Measurements from ENCODE around the gene DOCK9. TPM values are rescaled to one million over a fixed set of nuclear protein-coding genes. Genes with fewer than 3 reads are reported as not detected.

Gene DOCK9
- total RNA-seq, 1 experiment from 2014 or later, result 30.5 TPM

DNA sequence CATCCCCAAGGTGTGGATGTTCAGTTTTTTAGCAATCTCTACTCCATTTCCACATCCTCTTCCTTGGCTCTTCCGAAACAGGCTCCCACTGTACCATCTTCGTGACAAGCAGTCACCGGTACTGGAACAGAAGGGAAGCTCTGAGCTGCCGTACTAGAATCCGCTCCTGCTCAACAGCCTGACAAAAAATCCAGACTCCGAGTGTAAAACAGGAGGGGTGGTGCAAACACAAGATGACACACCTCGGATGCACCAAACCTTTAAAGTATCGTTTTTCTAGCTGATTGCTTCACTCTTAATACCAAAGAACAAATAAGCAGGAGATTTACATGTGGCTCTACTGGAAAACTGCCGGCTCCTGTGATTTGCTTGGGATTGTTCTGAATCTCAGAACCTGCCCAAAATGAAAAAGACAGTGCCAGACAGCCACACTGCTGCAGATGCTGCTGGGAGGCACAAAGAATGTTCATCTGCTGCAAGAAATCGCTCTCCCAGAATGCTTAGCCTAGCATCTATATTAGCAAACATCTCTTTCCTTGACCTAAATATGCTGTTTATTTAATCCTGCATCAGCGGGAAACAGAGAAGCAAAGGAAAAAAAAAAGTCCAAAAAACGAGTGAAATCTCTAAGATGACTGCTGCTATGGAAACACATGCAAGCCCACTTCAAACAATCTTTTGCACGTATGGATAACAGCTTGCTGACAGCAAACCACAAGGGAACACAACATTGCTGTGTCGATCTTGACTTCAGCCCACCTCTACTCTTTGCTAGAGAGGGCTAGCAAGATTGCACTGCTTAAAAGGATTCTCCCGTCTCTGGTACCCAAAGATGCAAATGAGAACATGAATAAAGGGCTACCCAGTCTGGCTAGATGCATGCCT lies 38.0 kb upstream of the DOCK9 start:
- Histone ChIP-seq H3K27ac (ENCODE audit: low read length) (no peak overlapping the region), H3K36me3 (ENCODE audit: control insufficient read depth, insufficient read depth, low read length) (no peaks in the 10 kb centered on the region), H3K27me3 (ENCODE audit: control insufficient read depth, insufficient read depth, low read length) (no peaks in the 10 kb centered on the region), H3K4me3 (ENCODE audit: low read depth in 2 of 2, low read length in 2 of 2) (no peak overlapping the region), H3K9me3 (ENCODE audit: control insufficient read depth, insufficient read depth, low read depth, low read length) (no peaks in the 10 kb centered on the region), H3K4me1 (ENCODE audit: control insufficient read depth, insufficient read depth, low read length) (no peaks in the 10 kb centered on the region)
- DNase-seq (ENCODE audit: low read depth, low spot score), result no peak
- ChIA-PET POLR2A (no interaction called here), CTCF (no interaction called here)
- in situ Hi-C loops (cut with HindIII; ENCODE audit: low pct_unique_long_range_greater_than_20kb, low sequenced_read_pairs), result no loop called here
- intact Hi-C loops (cut with micrococcal nuclease; ENCODE audit: unreplicated experiment), result no loop called here
- no peak for ATAC-seq
- BruUV-seq (replicated peaks), result no TSS peak
- no peak for TF ChIP-seq SIN3A (IDR thresholded peaks at IDR 0.05; ENCODE audit: borderline replicate concordance, insufficient read depth, low read depth, low read length)
- TF ChIP-seq, protein P1, sequence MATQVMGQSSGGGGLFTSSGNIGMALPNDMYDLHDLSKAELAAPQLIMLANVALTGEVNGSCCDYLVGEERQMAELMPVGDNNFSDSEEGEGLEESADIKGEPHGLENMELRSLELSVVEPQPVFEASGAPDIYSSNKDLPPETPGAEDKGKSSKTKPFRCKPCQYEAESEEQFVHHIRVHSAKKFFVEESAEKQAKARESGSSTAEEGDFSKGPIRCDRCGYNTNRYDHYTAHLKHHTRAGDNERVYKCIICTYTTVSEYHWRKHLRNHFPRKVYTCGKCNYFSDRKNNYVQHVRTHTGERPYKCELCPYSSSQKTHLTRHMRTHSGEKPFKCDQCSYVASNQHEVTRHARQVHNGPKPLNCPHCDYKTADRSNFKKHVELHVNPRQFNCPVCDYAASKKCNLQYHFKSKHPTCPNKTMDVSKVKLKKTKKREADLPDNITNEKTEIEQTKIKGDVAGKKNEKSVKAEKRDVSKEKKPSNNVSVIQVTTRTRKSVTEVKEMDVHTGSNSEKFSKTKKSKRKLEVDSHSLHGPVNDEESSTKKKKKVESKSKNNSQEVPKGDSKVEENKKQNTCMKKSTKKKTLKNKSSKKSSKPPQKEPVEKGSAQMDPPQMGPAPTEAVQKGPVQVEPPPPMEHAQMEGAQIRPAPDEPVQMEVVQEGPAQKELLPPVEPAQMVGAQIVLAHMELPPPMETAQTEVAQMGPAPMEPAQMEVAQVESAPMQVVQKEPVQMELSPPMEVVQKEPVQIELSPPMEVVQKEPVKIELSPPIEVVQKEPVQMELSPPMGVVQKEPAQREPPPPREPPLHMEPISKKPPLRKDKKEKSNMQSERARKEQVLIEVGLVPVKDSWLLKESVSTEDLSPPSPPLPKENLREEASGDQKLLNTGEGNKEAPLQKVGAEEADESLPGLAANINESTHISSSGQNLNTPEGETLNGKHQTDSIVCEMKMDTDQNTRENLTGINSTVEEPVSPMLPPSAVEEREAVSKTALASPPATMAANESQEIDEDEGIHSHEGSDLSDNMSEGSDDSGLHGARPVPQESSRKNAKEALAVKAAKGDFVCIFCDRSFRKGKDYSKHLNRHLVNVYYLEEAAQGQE (IDR thresholded peaks at IDR 0.05; ENCODE audit: insufficient read depth in 1 of 2, low read depth in 2 of 2, low read length in 1 of 2), result no peak
- TF ChIP-seq POLR2AphosphoS5 (IDR thresholded peaks at IDR 0.05; ENCODE audit: low read depth, low read length), result no peak
- no peak for TF ChIP-seq TCF7L2 (IDR thresholded peaks at IDR 0.05; ENCODE audit: low read depth, low read length)
- TF ChIP-seq, protein P2, sequence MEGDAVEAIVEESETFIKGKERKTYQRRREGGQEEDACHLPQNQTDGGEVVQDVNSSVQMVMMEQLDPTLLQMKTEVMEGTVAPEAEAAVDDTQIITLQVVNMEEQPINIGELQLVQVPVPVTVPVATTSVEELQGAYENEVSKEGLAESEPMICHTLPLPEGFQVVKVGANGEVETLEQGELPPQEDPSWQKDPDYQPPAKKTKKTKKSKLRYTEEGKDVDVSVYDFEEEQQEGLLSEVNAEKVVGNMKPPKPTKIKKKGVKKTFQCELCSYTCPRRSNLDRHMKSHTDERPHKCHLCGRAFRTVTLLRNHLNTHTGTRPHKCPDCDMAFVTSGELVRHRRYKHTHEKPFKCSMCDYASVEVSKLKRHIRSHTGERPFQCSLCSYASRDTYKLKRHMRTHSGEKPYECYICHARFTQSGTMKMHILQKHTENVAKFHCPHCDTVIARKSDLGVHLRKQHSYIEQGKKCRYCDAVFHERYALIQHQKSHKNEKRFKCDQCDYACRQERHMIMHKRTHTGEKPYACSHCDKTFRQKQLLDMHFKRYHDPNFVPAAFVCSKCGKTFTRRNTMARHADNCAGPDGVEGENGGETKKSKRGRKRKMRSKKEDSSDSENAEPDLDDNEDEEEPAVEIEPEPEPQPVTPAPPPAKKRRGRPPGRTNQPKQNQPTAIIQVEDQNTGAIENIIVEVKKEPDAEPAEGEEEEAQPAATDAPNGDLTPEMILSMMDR (IDR thresholded peaks at IDR 0.05), result no peak

DNA sequence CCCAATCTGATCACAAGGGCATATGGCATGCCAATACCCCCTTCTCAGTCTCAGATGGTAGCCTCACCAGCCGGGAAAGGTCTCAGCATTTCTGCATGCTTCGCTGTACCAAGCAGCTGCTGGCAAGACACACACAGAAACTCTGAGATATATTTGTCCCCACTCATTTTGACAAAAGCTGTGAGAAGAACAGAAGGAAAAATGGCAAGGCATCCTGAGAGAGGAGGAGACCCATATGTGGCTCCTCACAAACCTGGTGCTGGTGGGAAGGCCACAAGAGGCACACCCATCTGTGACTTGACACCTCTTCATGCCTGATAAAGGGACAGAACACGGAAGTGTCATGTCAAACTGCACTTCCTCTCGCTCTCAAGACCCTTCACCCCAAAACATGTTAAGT lies 36.7 kb upstream of the DOCK9 start:
- H3K36me3 ChIP-seq (ENCODE audit: control insufficient read depth, insufficient read depth, low read length), result no peaks in the 10 kb centered on the region
- no TSS peak for BruUV-seq (replicated peaks)
- no peaks in the 10 kb centered on the region for H3K27me3 ChIP-seq (ENCODE audit: control insufficient read depth, insufficient read depth, low read length)
- no peak for TF ChIP-seq SIN3A (IDR thresholded peaks at IDR 0.05; ENCODE audit: borderline replicate concordance, insufficient read depth, low read depth, low read length)
- no peak for TF ChIP-seq TCF7L2 (IDR thresholded peaks at IDR 0.05; ENCODE audit: low read depth, low read length)
- TF ChIP-seq, protein P2 (IDR thresholded peaks at IDR 0.05), result no peak
- TF ChIP-seq, protein P1 (IDR thresholded peaks at IDR 0.05; ENCODE audit: insufficient read depth in 1 of 2, low read depth in 2 of 2, low read length in 1 of 2), result no peak
- no peak for TF ChIP-seq POLR2AphosphoS5 (IDR thresholded peaks at IDR 0.05; ENCODE audit: low read depth, low read length)
- in situ Hi-C loops (cut with HindIII; ENCODE audit: low pct_unique_long_range_greater_than_20kb, low sequenced_read_pairs), result no loop called here
- no peak overlapping the region for H3K27ac ChIP-seq (ENCODE audit: low read length)
- H3K9me3 ChIP-seq (ENCODE audit: control insufficient read depth, insufficient read depth, low read depth, low read length), result no peaks in the 10 kb centered on the region
- no peak for DNase-seq (ENCODE audit: low read depth, low spot score)
- ChIA-PET CTCF (interaction anchor here (0.6 kb wide), 1 partner anchor 532 kb away, joined by 3 read pairs; no protein-coding TSS in a partner anchor), POLR2A (no interaction called here)
- intact Hi-C loops (cut with micrococcal nuclease; ENCODE audit: unreplicated experiment), result no loop called here
- no peak overlapping the region for H3K4me3 ChIP-seq (ENCODE audit: low read depth in 2 of 2, low read length in 2 of 2)
- ATAC-seq, result no peak
- H3K4me1 ChIP-seq (ENCODE audit: control insufficient read depth, insufficient read depth, low read length), result no peaks in the 10 kb centered on the region

All from Panc1 (cell line).